ENCODE results near the gene RNF114. TPM values are rescaled to one million over a fixed set of nuclear protein-coding genes. Genes with fewer than 3 reads are reported as not detected.

RNF114 gene
- total RNA-seq, 1 donor from 2014 or later: 46.8 TPM

DNA sequence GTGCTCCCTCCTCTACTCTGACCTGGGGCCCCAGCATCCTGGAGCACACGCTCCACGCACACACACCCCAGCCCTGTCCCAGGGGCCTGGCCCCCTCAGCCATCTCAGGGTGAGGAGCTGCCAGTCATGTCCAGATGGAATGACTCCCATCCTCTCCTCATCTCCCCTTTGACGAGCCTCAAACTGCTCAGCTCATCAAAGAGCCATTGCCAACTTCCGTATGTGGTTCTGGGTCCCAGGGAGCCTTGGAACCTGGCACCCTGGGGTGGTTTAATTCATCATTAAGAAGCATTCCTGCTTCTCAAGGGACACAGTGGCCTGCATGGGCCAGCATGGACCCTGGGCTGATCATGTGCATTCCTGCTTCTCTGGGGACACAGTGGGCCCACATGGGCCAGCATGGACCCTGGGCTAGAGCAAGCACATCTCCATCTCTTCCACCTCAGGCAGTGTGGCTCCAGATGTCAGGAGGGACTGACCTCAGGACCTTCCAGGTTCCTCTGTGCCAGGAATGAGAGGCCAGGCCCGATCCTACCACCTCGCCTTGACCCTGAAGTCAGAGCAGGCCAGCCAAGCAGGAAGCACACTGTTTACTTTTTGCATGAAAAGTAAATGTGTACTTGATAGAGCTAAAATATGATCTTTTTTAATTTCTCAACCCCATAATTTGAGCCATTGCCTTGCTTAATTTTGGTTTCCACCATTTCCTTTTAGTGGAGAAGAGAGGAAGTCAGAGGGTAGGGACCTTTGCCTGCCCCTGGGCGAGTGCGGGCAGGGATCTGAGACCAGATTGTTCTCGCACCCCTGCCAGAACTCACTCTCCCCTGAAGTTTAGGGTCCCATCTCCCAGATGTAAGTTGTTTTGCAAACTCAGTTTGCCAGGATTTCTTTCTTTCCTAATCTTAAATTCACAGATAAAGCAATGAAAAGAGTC lies 46.9 kb upstream of the RNF114 start:
- DNase-seq (ENCODE audit: low spot score): no peak
- Mint-ChIP-seq H3K27ac (ENCODE audit: unreplicated experiment) (no peak overlapping the region), H3K4me3 (ENCODE audit: unreplicated experiment) (no peak overlapping the region), H3K4me1 (ENCODE audit: unreplicated experiment) (peaks cover 24% of the 10 kb centered on the region), H3K27me3 (ENCODE audit: unreplicated experiment) (peaks cover 11% of the 10 kb centered on the region), H3K9me3 (ENCODE audit: unreplicated experiment) (no peaks in the 10 kb centered on the region), H3K36me3 (ENCODE audit: low read depth, unreplicated experiment) (peaks cover 10% of the 10 kb centered on the region)
- TF ChIP-seq, protein P1, sequence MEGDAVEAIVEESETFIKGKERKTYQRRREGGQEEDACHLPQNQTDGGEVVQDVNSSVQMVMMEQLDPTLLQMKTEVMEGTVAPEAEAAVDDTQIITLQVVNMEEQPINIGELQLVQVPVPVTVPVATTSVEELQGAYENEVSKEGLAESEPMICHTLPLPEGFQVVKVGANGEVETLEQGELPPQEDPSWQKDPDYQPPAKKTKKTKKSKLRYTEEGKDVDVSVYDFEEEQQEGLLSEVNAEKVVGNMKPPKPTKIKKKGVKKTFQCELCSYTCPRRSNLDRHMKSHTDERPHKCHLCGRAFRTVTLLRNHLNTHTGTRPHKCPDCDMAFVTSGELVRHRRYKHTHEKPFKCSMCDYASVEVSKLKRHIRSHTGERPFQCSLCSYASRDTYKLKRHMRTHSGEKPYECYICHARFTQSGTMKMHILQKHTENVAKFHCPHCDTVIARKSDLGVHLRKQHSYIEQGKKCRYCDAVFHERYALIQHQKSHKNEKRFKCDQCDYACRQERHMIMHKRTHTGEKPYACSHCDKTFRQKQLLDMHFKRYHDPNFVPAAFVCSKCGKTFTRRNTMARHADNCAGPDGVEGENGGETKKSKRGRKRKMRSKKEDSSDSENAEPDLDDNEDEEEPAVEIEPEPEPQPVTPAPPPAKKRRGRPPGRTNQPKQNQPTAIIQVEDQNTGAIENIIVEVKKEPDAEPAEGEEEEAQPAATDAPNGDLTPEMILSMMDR (IDR thresholded peaks at IDR 0.05; ENCODE audit: unreplicated experiment): no peak

GRCh38 chr20:49889935-49890333 lies 46.3 kb upstream of the RNF114 start:
- no peaks in the 10 kb centered on the region for H3K9me3 Mint-ChIP-seq (ENCODE audit: unreplicated experiment)
- no peak for DNase-seq (ENCODE audit: low spot score)
- peaks cover 24% of the 10 kb centered on the region for H3K4me1 Mint-ChIP-seq (ENCODE audit: unreplicated experiment)
- H3K27me3 Mint-ChIP-seq (ENCODE audit: unreplicated experiment): peaks cover 9% of the 10 kb centered on the region
- no peak overlapping the region for H3K4me3 Mint-ChIP-seq (ENCODE audit: unreplicated experiment)
- no peak overlapping the region for H3K27ac Mint-ChIP-seq (ENCODE audit: unreplicated experiment)
- H3K36me3 Mint-ChIP-seq (ENCODE audit: low read depth, unreplicated experiment): peaks cover 6% of the 10 kb centered on the region
- TF ChIP-seq, protein P1 (IDR thresholded peaks at IDR 0.05; ENCODE audit: unreplicated experiment): no peak

DNA sequence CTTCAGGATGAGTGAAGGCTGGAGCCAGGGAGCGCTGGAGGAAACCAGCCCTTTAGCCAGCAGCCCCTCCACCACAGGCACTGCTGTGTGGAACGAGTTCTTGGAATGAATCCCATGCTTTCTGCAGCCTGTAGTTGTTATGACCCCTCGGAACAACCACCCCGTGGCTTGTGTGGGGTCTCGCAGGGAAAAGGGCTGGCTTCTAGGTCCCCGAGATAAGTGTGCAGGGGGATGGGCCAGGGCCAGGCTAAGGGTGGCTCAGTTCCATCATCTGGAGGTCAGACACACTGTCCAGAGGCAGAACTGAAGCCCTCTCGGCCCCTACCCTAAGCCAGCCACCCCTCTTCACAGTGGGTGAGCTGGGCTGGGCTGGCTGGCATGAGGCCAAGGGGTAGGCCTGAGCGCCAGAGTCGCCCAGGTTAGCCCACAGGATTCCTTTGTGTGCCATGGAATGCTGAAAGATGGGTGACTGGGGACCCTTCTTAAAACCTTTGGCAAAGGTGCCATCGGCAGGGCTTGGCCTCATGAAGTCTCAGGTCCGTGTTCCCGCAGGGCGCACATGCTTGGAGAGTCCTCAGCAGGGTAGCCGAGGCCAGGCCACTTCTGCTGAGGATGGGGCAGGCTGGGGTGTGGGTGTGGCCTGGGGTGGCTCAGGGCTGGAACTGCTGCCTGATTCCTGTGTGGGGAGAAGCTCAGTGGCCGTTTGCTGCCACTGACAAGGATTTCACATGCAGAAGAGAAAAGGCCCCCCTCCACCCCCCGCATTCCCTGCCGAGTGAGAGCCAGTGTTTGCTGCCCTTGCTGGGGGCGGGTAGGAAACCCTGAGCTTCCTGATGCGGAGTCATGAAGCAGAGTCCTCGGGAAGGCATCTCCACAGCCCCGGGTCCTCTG lies 45.5 kb upstream of the RNF114 start:
- no peak for DNase-seq (ENCODE audit: low spot score)
- Mint-ChIP-seq H3K4me1 (ENCODE audit: unreplicated experiment) (peaks cover 24% of the 10 kb centered on the region), H3K27ac (ENCODE audit: unreplicated experiment) (no peak overlapping the region), H3K9me3 (ENCODE audit: unreplicated experiment) (no peaks in the 10 kb centered on the region), H3K27me3 (ENCODE audit: unreplicated experiment) (peaks cover 9% of the 10 kb centered on the region), H3K36me3 (ENCODE audit: low read depth, unreplicated experiment) (peaks cover 6% of the 10 kb centered on the region), H3K4me3 (ENCODE audit: unreplicated experiment) (no peak overlapping the region)
- TF ChIP-seq, protein P1 (IDR thresholded peaks at IDR 0.05; ENCODE audit: unreplicated experiment): no peak

DNA sequence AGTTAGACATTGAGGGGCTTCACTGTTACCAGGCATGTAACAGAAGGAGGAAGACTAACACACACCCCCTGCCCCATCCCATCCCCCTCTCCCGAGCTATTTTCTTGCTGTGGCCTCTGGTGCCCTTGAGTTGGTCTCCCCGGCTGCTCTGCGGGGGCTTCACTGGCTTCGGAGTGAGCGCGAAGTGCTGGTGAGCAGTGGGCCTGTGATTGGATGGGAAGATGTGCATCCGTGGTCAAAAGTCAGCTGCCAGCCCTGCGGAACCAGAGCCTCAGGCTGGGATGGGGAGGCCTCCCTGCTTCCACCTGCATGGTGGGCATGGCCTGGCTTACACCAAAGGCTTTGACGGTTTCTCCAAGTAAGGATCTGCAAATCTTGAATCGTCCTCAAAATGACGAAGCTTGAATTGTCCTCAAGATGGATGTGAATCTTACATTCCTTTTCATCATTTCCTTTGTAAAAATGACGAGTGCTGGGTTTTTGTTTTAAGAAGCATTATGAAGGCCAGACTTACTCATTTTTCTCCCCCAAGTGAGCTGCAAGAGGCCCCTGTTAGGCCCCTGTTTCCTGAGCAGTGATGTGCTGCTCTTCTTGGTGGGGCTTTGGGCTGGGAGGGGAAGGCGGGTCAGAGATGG lies 44.6 kb upstream of the RNF114 start:
- H3K4me1 Mint-ChIP-seq (ENCODE audit: unreplicated experiment): peaks cover 24% of the 10 kb centered on the region
- TF ChIP-seq, protein P1 (IDR thresholded peaks at IDR 0.05; ENCODE audit: unreplicated experiment): no peak
- no peaks in the 10 kb centered on the region for H3K9me3 Mint-ChIP-seq (ENCODE audit: unreplicated experiment)
- no peak for DNase-seq (ENCODE audit: low spot score)
- peaks cover 9% of the 10 kb centered on the region for H3K27me3 Mint-ChIP-seq (ENCODE audit: unreplicated experiment)
- no peak overlapping the region for H3K27ac Mint-ChIP-seq (ENCODE audit: unreplicated experiment)
- peaks cover 6% of the 10 kb centered on the region for H3K36me3 Mint-ChIP-seq (ENCODE audit: low read depth, unreplicated experiment)
- no peak overlapping the region for H3K4me3 Mint-ChIP-seq (ENCODE audit: unreplicated experiment)
